ENCODE data around the gene KRTAP10-2. TPM values are rescaled to one million over a fixed set of nuclear protein-coding genes. Genes with fewer than 3 reads are reported as not detected.
A peak's percentile ranks its signal among the peaks of the same experiment; 100 is the strongest.
"Not testable (repeated sequence)": the region's sequence is repeated elsewhere in the genome, so short reads cannot be mapped to it uniquely, and the experiment has no call there.

KRTAP10-2 gene
- total and polyA plus RNA-seq, 9 of the 15 experiments (the other 6 are each of a cell fraction or from before 2014, with no cell fraction given) = not detected

DNA sequence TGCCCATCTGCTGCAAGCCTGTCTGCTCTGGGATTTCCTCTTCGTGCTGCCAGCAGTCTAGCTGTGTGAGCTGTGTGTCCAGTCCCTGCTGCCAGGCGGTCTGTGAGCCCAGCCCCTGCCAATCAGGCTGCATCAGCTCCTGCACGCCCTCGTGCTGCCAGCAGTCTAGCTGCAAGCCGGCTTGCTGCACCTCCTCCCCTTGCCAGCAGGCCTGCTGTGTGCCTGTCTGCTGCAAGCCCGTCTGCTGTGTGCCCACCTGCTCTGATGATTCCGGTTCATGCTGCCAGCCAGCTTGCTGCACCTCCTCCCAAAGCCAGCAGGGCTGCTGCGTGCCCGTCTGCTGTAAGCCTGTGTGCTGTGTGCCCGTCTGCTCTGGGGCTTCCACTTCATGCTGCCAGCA is 49.8 kb upstream of the KRTAP10-2 start:
- H3K36me3 ChIP-seq (ENCODE audit: control insufficient read depth, insufficient read depth, low read length); in situ Hi-C loops (cut with MboI); H3K79me2 ChIP-seq (ENCODE audit: control insufficient read depth, insufficient read depth, low read length); ATAC-seq; CTCF ChIA-PET (ENCODE audit: low intra/inter-chr PET ratio); H3K27ac ChIP-seq (ENCODE audit: extremely low read depth, low read depth, low read length); H4K20me1 ChIP-seq (replicated peaks; ENCODE audit: control insufficient read depth, insufficient read depth, low read length); H2AFZ ChIP-seq (ENCODE audit: low read depth, low read length); BruUV-seq (replicated peaks); intact Hi-C loops (cut with micrococcal nuclease); H3K9me3 ChIP-seq (replicated peaks; ENCODE audit: control insufficient read depth, insufficient read depth, low read depth, low read length); H3K9ac ChIP-seq (ENCODE audit: insufficient read depth in 1 of 2, low read depth in 2 of 2, low read length in 2 of 2); DNase-seq (ENCODE audit: extremely low read depth in 1 of 4, low spot score in 3 of 4); H3K9me1 ChIP-seq (ENCODE audit: control insufficient read depth, insufficient read depth, low read length); FAIRE-seq; H3K4me3 ChIP-seq; H3K4me2 ChIP-seq (ENCODE audit: insufficient read depth, low read length): not testable (repeated sequence)
- 0% methylated on average over 6 of the region's 10 CpGs for WGBS (ENCODE audit: insufficient coverage, low coverage, missing lambda C conversion rate)
- H3K27me3 ChIP-seq (ENCODE audit: control insufficient read depth in 2 of 2, insufficient read depth in 2 of 2, low read length in 2 of 2) = peaks cover 9 to 47% of the 10 kb centered on the region in 2 experiments
- POLR2A ChIA-PET = interaction anchor here (0.6 to 0.7 kb wide), 2 partner anchors 44 to 94 kb away, joined by 3 to 4 read pairs; no protein-coding TSS in a partner anchor
- peak in 2 of 3 experiments; percentile 28 to 48; a peak in 4 of 6 replicates for TF ChIP-seq CTCF (IDR thresholded peaks at IDR 0.05 in 2 of 3, conservative IDR thresholded peaks at IDR 0.05 in 1 of 3; ENCODE audit: insufficient read depth in 2 of 3, low read depth in 1 of 3, low read length in 3 of 3)
- H3K4me1 ChIP-seq (replicated peaks in 1 of 2; ENCODE audit: control insufficient read depth in 2 of 2, insufficient read depth in 2 of 2, low read length in 2 of 2) = peaks cover 0 to 16% of the 10 kb centered on the region in 2 experiments; a peak in 1 of 5 replicates

GRCh38 chr21:44600118-44600978 is 49.0 kb upstream of the KRTAP10-2 start, which contains the start of gene KRTAP10-7:
Gene KRTAP10-7 (plus strand): TSS chr21:44600597. CDS start chr21:44600622, 25 bp downstream.
- H3K36me3 ChIP-seq (ENCODE audit: control insufficient read depth, insufficient read depth, low read length); H3K4me3 ChIP-seq; POLR2A ChIA-PET; H3K79me2 ChIP-seq (ENCODE audit: control insufficient read depth, insufficient read depth, low read length); CTCF ChIA-PET (ENCODE audit: low intra/inter-chr PET ratio); H3K9me1 ChIP-seq (ENCODE audit: control insufficient read depth, insufficient read depth, low read length); H3K27ac ChIP-seq (ENCODE audit: extremely low read depth, low read depth, low read length); H3K9me3 ChIP-seq (replicated peaks; ENCODE audit: control insufficient read depth, insufficient read depth, low read depth, low read length); BruUV-seq (replicated peaks); in situ Hi-C loops (cut with MboI); DNase-seq (ENCODE audit: extremely low read depth in 1 of 4, low spot score in 3 of 4); H3K4me2 ChIP-seq (ENCODE audit: insufficient read depth, low read length); H4K20me1 ChIP-seq (replicated peaks; ENCODE audit: control insufficient read depth, insufficient read depth, low read length); FAIRE-seq; intact Hi-C loops (cut with micrococcal nuclease); ATAC-seq; H3K9ac ChIP-seq (ENCODE audit: insufficient read depth in 1 of 2, low read depth in 2 of 2, low read length in 2 of 2); H2AFZ ChIP-seq (ENCODE audit: low read depth, low read length): not testable (repeated sequence)
- WGBS (ENCODE audit: insufficient coverage, low coverage, missing lambda C conversion rate) = under 1% methylated on average over 13 of the region's 23 CpGs
- Histone ChIP-seq H3K27me3 (ENCODE audit: control insufficient read depth in 2 of 2, insufficient read depth in 2 of 2, low read length in 2 of 2) (peaks cover 9 to 48% of the 10 kb centered on the region in 2 experiments), H3K4me1 (replicated peaks in 1 of 2; ENCODE audit: control insufficient read depth in 2 of 2, insufficient read depth in 2 of 2, low read length in 2 of 2) (peaks cover 1 to 16% of the 10 kb centered on the region in 2 experiments; a peak in 3 of 5 replicates)

Data from K562 (cell line).